PC-9 (cell line): ENCODE data around the gene DOCK2. TPM values are rescaled to one million over a fixed set of nuclear protein-coding genes. Genes with fewer than 3 reads are reported as not detected.

Source experiments
- BruUV-seq: library from RNA; stranded (reverse); fragments of 400-500 nt; replicated peaks from 2 replicates; lab custom pipeline; 2021; lab: Mats Ljungman, UMichigan
- CTCF ChIA-PET: fragments of 300-600 bp; sonication (Branson Sonifier 250); formaldehyde crosslinking; loops from one replicate; lab custom pipeline; 2022; ENCODE audit warnings: antibody characterized with exemption; lab: Charles Lee
- POLR2A ChIA-PET: fragments of 300-600 bp; sonication (Branson Sonifier 250); formaldehyde crosslinking; loops from one replicate; lab custom pipeline; 2022; ENCODE audit warnings: antibody characterized with exemption; ENCODE audit not compliant: unreplicated experiment; lab: Charles Lee
- DNase-seq, 2 experiments: peaks; one replicate each; pipeline versions ENCODE4 v3.0.0 to v3.0.0-alpha.2; 2015 to 2022; ENCODE audit warnings: mixed read lengths in 1 of 2
- H2AFZ ChIP-seq: fragments of 200-600 bp; sonication (generic); 2 replicates; pipeline ENCODE4 v1.8.1; 2017; ENCODE audit warnings: antibody characterized with exemption
- H3F3A ChIP-seq: fragments of 200-600 bp; sonication (generic); 2 replicates; pipeline ENCODE4 v1.8.1; 2017; ENCODE audit warnings: antibody characterized with exemption, mild to moderate bottlenecking, low read depth; ENCODE audit not compliant: insufficient read depth
- H3K27ac ChIP-seq: fragments of 200-600 bp; sonication (generic); 2 replicates; pipeline ENCODE4 v1.6.1; 2016; ENCODE audit warnings: mixed run types
- H3K27me3 ChIP-seq: fragments of 200-600 bp; sonication (generic); 2 replicates; pipeline ENCODE4 v1.6.1; 2016; ENCODE audit warnings: low read depth, mixed run types; ENCODE audit not compliant: insufficient read depth
- H3K36me3 ChIP-seq: fragments of 200-600 bp; sonication (generic); 2 replicates; pipeline ENCODE4 v1.6.1; 2016; ENCODE audit warnings: low read depth, mixed run types
- H3K4me1 ChIP-seq: fragments of 200-600 bp; sonication (generic); replicated peaks from 2 replicates; pipeline ENCODE4 v1.6.1; 2016; ENCODE audit warnings: mixed run types; ENCODE audit not compliant: insufficient read depth
- H3K4me2 ChIP-seq: fragments of 200-600 bp; sonication (generic); 2 replicates; pipeline ENCODE4 v1.6.1; 2017; ENCODE audit warnings: mixed run types
- H3K4me3 ChIP-seq: fragments of 200-600 bp; sonication (generic); 2 replicates; pipeline ENCODE4 v1.6.1; 2016; ENCODE audit warnings: mixed run types
- H3K79me2 ChIP-seq: fragments of 200-600 bp; sonication (generic); 2 replicates; pipeline ENCODE4 v1.6.1; 2017; ENCODE audit warnings: low read depth, mixed run types
- H3K9me2 ChIP-seq: fragments of 200-600 bp; sonication (generic); 2 replicates; pipeline ENCODE4 v1.8.1; 2017; ENCODE audit warnings: mild to moderate bottlenecking; ENCODE audit not compliant: insufficient read depth
- H3K9me3 ChIP-seq: fragments of 200-600 bp; sonication (generic); 2 replicates; pipeline ENCODE4 v1.8.1; 2016; ENCODE audit warnings: low read depth; ENCODE audit not compliant: insufficient read depth
- H4K20me1 ChIP-seq: fragments of 200-600 bp; sonication (generic); 2 replicates; pipeline ENCODE4 v1.8.1; 2017; ENCODE audit not compliant: insufficient read depth
- EZH2 ChIP-seq: fragments of 200-600 bp; sonication (generic); IDR thresholded peaks from 2 replicates; pipeline ENCODE4 v1.8.0; 2017; ENCODE audit warnings: antibody characterized with exemption, low read depth
- intact Hi-C: fragments of 100-400 bp; cut with micrococcal nuclease; formaldehyde crosslinking; loops from one replicate; pipeline ENCODE4 v1.10.0; 2022; ENCODE audit not compliant: unreplicated experiment
- total RNA-seq: library from RNA; stranded (reverse); gene quantifications from 2 replicates; pipeline ENCODE4 v1.2.3, GENCODE V29; 2021
- TF ChIP-seq, protein P1 (sequence below): fragments of 200-600 bp; sonication (generic); conservative IDR thresholded peaks from 2 replicates; pipeline ENCODE4 v1.6.1; 2017; ENCODE audit warnings: mixed run types, antibody characterized with exemption, mild to moderate bottlenecking, moderate library complexity

The DOCK2 gene
- total RNA-seq, 1 experiment from 2014 or later: 0.41 TPM

DNA sequence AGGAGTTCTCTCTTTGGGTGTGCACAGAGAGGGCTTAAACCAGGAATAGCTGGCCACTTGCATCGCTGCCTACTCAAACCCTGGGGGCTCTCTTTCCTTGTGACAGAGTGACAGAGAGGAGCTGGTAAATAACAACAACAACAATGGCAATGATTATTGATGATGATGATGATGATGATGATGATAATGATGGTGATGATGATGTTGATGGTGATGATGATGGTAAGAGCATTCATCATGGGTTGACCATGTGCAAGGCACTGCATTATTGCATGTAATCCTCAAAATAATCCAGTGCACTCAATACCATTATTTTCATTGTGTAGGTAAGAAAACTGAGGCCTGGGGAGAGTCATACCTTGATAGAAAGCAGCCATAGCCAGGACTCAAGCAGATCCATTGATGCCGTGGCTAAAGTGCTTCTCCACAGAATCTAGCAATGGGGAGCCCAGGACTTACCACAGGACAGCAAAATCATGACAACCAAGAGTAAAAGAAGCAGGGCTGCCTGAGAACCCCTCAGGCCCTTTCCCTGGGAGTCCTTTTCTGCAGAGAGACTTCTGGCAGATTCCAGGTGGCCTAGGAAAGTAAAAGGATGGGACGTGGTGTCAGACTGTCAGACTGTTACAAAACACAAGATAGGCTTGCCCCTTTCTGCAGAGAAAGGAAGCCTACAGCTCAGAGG, 473.5 kb downstream of the DOCK2 start:
- ChIA-PET CTCF (interaction anchor here (1.4 kb wide), 1 partner anchor 9 kb away, joined by 5 read pairs; no protein-coding TSS in a partner anchor), POLR2A (no interaction called here)
- no peak overlapping the region for H2AFZ ChIP-seq
- no peaks in the 10 kb centered on the region for H3K36me3 ChIP-seq
- no peaks in the 10 kb centered on the region for H3K79me2 ChIP-seq
- no peaks in the 10 kb centered on the region for H3K9me2 ChIP-seq
- H3K4me1 ChIP-seq: no peaks in the 10 kb centered on the region
- DNase-seq: no peak
- H3K9me3 ChIP-seq: no peaks in the 10 kb centered on the region; the same call in 1 of the 2 replicates
- no peaks in the 10 kb centered on the region for H3F3A ChIP-seq
- H3K4me3 ChIP-seq: no peak overlapping the region
- no peaks in the 10 kb centered on the region for H4K20me1 ChIP-seq
- intact Hi-C loops: no loop called here
- H3K27ac ChIP-seq: no peak overlapping the region
- TF ChIP-seq EZH2: no peak
- TF ChIP-seq, protein P1, sequence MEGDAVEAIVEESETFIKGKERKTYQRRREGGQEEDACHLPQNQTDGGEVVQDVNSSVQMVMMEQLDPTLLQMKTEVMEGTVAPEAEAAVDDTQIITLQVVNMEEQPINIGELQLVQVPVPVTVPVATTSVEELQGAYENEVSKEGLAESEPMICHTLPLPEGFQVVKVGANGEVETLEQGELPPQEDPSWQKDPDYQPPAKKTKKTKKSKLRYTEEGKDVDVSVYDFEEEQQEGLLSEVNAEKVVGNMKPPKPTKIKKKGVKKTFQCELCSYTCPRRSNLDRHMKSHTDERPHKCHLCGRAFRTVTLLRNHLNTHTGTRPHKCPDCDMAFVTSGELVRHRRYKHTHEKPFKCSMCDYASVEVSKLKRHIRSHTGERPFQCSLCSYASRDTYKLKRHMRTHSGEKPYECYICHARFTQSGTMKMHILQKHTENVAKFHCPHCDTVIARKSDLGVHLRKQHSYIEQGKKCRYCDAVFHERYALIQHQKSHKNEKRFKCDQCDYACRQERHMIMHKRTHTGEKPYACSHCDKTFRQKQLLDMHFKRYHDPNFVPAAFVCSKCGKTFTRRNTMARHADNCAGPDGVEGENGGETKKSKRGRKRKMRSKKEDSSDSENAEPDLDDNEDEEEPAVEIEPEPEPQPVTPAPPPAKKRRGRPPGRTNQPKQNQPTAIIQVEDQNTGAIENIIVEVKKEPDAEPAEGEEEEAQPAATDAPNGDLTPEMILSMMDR: no peak
- no TSS peak for BruUV-seq
- H3K4me2 ChIP-seq: no peak overlapping the region
- H3K27me3 ChIP-seq: no peaks in the 10 kb centered on the region

DNA sequence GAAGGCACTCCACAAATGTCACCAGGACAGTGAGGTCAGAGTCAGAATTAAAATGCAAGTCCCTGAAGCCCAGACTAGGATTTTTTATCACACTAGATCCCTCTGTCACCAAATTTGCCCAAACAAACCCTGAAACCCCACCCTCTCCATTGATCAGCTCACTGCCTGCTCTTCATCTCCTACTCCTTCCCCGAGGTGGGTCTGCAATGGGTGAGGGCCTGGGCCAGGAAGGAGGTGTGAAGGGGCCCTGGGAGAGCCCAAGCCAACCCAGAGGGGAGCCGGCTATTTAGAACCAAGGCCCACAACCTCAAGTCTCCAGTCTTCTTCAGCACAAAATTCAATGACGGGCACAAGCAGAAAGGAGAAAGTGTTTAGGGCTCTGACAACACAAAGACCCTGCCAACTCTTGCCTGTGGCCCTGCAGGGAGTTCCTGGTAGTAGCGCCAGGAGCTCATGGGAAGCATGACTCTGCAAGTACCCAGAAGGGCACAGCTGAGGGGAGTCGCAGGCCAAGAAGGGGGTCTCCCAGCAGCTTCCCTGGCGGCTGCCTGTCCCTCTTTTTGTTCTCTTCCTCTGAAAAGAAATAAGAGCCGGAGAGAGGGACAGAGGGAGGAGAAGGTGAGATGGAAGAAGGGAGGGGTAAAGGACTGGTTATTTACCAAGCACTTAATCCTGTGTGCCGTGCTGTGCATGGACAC, 474.2 kb downstream of the DOCK2 start:
- H4K20me1 ChIP-seq: no peaks in the 10 kb centered on the region
- H3K27ac ChIP-seq: no peak overlapping the region
- H3K79me2 ChIP-seq: no peaks in the 10 kb centered on the region
- H3K27me3 ChIP-seq: no peaks in the 10 kb centered on the region
- no peaks in the 10 kb centered on the region for H3K4me1 ChIP-seq
- no peak overlapping the region for H3K4me2 ChIP-seq
- CTCF ChIA-PET: no interaction called here
- H2AFZ ChIP-seq: no peak overlapping the region
- BruUV-seq: no TSS peak
- H3K36me3 ChIP-seq: no peaks in the 10 kb centered on the region
- POLR2A ChIA-PET: no interaction called here
- intact Hi-C loops: no loop called here
- no peaks in the 10 kb centered on the region for H3F3A ChIP-seq
- no peaks in the 10 kb centered on the region; the same call in 1 of the 2 replicates for H3K9me3 ChIP-seq
- H3K4me3 ChIP-seq: no peak overlapping the region
- no peak for DNase-seq
- H3K9me2 ChIP-seq: no peaks in the 10 kb centered on the region
- TF ChIP-seq EZH2: no peak
- TF ChIP-seq, protein P1: no peak

DNA sequence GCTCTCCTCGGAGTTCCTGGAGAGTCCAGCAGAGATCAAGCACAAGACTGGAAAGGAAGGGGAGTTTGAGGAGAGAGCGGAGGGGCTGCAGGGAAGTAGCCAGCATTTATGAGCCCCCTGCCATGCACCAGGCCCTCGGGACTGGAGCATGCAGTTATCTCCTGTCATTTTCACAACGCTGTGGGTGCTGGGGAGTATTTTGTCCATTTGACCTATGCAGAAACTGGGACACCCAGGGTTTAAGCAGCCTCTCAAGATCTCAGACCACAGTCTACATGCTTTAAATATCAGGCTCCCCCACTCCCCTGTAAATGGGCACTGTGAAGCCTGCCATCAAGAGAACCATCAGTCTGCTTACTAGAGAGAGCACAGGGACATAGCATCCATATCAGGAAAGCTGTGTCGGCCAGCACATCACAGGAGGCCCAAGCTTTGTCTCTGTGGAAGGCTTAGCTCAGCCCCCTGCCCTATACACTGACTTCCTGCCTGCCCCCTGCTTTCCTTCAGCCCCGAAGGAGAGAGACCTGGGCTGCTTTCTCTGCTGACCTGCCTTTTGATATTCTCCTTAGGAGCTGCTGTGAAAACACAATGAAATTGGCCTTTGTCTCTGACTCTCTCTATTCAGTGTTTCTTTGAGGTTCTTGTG, 475.9 kb downstream of the DOCK2 start:
- Histone ChIP-seq H3K4me3 (no peak overlapping the region), H3K27ac (no peak overlapping the region), H3F3A (no peaks in the 10 kb centered on the region), H4K20me1 (no peaks in the 10 kb centered on the region), H3K36me3 (no peaks in the 10 kb centered on the region), H3K9me3 (no peaks in the 10 kb centered on the region; the same call in 1 of the 2 replicates), H3K9me2 (no peaks in the 10 kb centered on the region), H2AFZ (no peak overlapping the region), H3K79me2 (no peaks in the 10 kb centered on the region), H3K4me1 (no peaks in the 10 kb centered on the region), H3K27me3 (no peaks in the 10 kb centered on the region), H3K4me2 (no peak overlapping the region)
- ChIA-PET POLR2A (no interaction called here), CTCF (no interaction called here)
- BruUV-seq: no TSS peak
- intact Hi-C loops: no loop called here
- DNase-seq: no peak
- TF ChIP-seq, protein P1: no peak
- TF ChIP-seq EZH2: no peak
